ENCODE measurements around the gene ZNF446.
"Not testable (repeated sequence)": the region's sequence is repeated elsewhere in the genome, so short reads cannot be mapped to it uniquely, and the experiment has no call there.

Gene ZNF446

GRCh38 chr19:58507602-58508223, 31.6 kb downstream of the ZNF446 start:
- not testable (repeated sequence) for DNase-seq

DNA sequence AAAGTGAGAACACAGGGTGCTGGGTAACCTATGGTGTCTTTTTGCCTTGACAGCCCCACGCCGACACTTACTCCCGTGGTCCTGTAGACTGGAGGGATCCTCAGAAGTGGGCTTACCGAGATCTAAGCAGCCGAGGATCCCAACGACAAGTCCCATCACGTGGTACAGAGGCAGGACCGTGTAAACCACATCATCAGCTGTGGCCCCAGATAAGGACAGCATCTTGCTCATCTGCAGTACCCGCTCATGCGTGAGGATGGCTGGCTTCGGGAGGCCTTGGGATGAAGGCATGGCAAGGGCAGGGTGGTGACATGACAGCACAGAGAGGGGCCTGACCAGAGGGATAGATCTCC, 33.6 kb downstream of the ZNF446 start:
- no peak for DNase-seq

DNA sequence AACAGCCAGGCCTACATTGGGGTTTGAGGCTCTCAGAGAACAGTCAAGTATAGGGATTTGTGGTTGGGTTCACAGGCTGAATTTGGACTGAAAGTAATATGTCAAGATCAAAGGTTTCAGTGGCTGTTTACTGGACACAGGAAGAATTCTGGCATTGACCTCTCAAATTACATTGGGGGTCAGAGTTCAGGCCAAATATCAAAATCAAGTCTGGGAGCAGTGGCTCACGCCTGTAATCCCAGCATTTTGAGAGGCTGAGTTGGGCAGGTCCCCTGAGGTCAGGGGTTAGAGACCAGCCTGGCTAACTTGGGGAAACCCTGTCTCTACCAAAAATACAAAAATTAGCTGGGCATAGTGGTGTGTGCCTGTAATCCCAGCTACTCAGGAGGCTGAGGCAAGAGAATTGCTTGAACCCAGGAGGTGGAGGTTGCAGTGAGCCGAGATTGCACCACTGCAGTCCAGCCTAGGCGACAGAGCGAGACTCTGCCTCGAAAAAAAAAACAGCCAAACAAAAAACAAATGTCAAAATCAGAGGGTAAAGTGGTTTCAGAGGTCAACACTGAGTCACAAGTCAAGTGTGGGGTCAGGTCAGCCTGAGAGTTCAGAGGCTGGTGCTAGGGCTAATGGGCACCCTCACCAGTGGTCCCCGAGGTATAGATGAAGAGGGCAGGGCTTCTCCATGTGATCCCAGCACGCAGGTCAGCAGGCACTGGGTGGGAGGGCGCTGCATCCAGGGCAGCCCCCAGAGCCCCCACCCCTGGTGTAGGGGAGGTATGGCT, 34.1 kb downstream of the ZNF446 start:
- DNase-seq, result no peak

- DNase-seq, result no peak
Measured at GRCh38 chr19:58511353-58512208, 35.4 kb downstream of the ZNF446 start, which contains the start of gene SLC27A5. Gene SLC27A5 (minus strand): TSS chr19:58511992. CDS start chr19:58511955, 37 bp downstream.

DNA sequence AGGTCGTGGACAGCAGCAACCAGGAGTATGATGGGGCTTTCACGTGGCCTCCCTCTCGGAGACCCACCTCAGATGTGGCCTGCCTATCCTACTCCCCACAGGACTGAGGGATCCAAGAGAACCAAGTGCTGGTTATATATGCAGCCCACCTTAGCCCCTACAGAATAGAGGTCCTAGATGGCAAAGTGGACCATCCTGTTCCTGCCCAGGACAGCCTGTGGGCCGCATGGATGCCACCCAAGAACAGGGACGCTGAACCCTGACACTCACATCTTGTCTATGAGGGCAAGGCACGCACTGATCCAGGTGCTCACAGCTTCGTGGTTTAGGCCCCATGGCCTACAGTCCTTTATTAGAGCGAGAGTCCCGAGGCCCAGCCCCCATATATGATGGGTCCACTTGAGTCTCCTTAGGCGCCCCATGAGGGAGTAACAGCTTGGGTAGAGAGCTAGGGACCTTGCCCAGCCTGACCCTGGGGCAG, 37.1 kb downstream of the ZNF446 start:
- DNase-seq, result no peak

GRCh38 chr19:58513694-58514563, 37.8 kb downstream of the ZNF446 start:
- DNase-seq, result peak; percentile 88

- DNase-seq, result no peak
Measured at GRCh38 chr19:58514564-58515022, 38.4 kb downstream of the ZNF446 start.

DNA sequence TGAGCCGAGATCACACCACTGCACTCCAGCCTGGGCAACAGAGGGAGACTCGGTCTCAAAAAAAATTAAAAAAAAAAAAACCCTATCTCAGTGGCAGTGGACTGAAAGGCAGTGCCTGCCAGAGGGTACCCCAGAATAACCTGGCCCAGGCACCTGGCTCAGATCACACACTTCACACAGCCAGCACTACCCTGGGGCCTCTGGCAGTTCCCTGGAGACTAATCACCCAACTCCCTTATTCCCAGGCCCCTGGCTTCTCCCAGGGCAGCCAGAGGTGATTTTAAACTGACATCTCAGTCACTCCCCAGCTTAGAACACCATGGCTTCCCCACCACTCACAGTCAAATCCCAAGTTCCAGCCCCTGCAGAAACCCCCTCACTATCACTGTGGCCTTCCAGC, 39.1 kb downstream of the ZNF446 start:
- no peak for DNase-seq

DNA sequence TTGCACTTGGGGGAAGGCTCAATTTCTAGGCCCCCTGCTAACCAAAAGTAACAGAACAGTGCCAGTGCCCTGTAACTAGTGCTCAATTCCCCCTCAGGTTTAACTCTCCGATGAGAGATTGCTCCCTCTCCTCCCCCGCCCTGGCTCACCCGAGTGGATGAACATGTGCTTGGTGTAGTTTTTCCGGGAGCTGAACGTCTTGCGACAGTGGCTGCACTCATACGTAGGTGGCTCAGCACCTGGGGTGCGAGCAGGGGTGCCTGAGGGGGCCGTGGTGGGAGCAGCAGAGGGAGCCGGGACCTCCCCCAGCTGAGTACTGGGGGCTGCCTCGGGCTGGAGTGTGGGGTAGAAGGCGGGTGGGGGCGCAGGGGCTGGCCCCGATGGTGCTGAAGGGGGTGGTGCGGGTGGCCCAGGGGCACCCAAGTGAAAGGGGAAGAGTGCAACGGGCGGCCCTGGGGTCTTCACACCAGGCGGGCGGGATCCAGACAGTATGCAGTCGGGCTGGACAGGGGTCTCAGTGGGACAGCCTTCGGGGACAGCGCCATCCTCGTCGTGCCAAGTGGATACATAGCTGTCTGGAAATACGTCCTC, 40.2 kb downstream of the ZNF446 start:
- DNase-seq, result no peak

DNA sequence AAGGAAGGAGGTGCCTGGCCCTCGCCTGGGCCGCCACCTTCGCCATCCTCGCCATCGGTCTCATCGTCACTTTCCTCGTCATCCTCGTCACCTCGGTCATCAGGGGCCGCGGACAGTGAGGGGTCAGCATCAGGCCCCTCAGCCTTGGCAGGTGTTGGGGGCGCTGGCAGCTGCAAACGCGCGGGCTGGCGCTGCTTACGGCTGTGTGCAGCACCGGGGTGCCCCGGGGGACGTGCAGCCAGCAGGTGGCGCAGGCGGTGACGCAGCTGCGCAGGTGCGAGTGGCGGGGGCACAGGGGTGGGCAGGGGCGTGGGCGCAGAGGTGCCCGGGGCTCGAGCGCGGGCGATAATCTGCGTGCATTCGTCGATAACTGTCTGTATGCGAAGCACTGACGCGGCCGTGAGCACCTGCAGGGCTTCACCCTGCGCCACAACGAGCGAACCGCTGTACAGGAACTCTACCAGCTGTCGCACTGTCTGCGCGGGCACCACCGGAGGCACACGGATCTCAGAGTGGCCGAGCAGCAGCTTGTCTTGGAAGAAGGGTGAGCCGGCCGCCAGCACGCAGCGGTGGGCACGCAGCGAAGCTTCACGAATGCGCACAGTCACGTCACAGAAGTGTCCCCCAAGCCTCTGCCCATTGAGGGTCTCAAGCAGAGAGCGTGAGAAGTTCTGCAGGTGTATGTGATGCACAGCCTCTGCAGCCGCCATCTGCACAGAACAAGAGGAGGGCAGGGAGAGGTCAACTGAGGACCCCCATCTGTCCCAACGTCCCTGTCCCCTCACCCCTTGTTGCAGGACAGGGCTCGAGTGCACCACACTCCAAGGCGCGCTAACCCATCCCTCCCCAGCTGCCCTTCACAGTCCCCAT, 41.0 kb downstream of the ZNF446 start:
- no peak for DNase-seq

- DNase-seq, result no peak
Measured at GRCh38 chr19:58518256-58519086, 42.3 kb downstream of the ZNF446 start.

DNA sequence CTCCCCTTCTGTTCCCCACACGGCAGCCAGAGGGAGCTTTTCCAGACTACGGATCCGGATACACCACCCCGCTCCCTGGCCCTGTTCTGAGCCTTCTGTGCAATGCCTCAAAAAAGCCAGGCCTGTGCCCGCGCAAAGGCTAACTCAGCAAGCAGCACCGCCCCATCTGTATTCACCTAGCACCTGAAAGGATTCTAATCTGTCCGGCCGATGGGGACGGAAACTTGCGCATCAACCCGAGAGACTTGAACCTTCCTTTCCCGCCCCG, 42.9 kb downstream of the ZNF446 start:
- peak; percentile 80 for DNase-seq

DNA sequence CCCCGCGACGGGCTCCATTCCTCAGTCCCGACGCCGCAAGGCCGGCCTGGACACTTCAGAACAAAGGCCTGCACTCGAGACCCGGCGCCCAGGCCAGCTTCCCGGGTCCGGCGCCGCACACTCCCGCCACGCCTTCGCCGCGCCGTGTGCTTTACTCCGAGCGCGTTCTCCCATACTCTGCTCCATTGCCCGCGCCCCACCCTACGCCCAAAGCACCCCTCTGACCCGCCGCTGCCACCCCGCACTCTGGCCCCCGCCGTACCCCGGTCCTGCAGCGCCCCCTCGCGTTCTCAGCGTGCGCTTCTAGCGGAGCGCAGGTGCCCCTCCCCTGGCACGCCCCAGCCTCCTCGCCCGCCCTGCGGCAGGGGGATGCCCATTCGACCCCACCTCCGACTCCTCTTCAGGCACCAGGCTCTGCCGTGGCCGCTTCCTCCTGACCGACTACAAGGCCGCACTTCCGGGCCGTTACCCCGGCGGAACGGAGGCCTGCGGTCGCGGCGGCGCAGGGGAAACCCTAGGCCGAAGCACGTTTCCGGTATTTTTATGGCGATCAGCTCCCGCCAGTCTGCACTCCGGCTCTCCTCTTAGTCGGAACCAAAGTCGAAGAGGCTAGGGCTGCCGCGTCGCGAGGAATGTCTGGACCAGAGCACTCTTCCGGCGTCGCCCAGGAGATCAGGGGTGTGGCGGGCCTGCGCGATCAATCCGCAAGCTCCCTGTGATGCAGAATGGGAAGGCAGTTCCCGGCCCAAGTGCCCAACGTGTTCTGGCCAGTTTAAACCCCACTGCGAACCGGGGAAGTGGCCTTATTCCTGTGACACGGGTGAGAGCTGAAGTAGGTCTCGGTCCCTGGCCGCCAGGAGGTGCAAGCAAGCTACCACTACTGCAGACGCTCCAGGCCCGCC, 43.5 kb downstream of the ZNF446 start, which contains the start of gene ZBTB45:
Gene ZBTB45 (minus strand): TSS at position 456 of the 902 bp plus-strand sequence. CDS start 2,137 bp downstream, outside the sequence.
- DNase-seq, result peak; percentile 98

DNA sequence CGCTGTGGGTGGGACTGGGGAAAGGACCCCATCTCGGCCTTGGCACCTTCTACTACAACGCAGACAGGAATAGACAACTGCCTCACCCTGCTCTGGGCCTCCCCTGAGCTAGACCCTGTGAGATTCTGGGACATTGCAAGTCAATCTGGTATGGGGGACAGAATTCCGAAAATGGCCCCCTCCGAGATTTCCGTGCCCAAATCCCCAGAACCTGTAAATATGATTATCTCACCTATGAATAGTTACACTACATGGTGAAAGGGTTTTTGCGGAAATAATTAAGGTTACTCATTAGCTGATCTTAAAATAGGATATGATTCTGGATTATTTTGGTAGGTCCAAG, 44.1 kb downstream of the ZNF446 start:
- DNase-seq, result no peak

DNA sequence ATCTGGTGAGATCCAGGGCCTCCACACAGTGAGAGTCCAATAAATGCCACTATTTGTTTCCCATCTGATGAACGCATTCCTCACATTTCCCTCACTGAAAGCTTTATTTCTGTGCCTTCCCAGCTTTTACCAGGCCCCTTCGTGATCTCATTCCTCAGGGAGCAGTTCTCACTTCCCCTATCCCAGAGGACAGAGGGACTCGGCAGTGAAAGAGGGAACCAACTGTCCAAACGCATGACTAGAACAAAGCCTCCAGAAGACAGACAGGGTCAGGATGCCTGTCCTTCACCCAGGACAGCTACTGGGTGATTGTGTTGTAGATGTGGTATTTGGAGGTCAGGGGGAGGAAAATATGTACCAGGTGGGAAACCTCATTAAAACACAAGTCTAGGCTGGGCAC, 45.5 kb downstream of the ZNF446 start:
- DNase-seq, result no peak

GRCh38 chr19:58522709-58523108, 46.6 kb downstream of the ZNF446 start:
- DNase-seq, result no peak

GRCh38 chr19:58529405-58529804, 53.3 kb downstream of the ZNF446 start:
- no peak for DNase-seq

Data from fibroblast of skin of right biceps (primary cell).